Right ventricle myocardium superior (tissue), 1 donor: Measurements from ENCODE around the gene ANKHD1. TPM values are rescaled to one million over a fixed set of nuclear protein-coding genes. Genes with fewer than 3 reads are reported as not detected.
"Not testable (repeated sequence)": the region's sequence is repeated elsewhere in the genome, so short reads cannot be mapped to it uniquely, and the experiment has no call there.

Source experiments
- ATAC-seq: fragments of 200-7000 bp; cut with Tn5 transposase; one replicate; pipeline ENCODE4 v1.9.1; 2020; ENCODE audit warnings: mild to moderate bottlenecking; ENCODE audit not compliant: poor library complexity
- DNase-seq: peaks from one replicate; pipeline ENCODE4 v3.0.0-alpha.2; 2020
- intact Hi-C: fragments of 100-400 bp; cut with DNase I; formaldehyde crosslinking; loops from one replicate; pipeline ENCODE4 v1.11.2; 2022
- total RNA-seq: library from RNA; stranded (reverse); fragmentation: NEBNext Ultra II Directional; extraction: Animal tissue kit (Norgen Biotek cat#: 25700); gene quantifications from one replicate; pipeline ENCODE4 v1.2.1, GENCODE V29; 2021
- donor health status: DM: no; HTN: yes; CAD: no; lungs with severe emphysema.

Gene ANKHD1
- total RNA-seq, 1 donor from 2014 or later = 55.8 TPM

GRCh38 chr5:140483055-140483454 lies 81.4 kb downstream of the ANKHD1 start:
- no peak for DNase-seq
- intact Hi-C loops = no loop called here
- ATAC-seq = no peak

GRCh38 chr5:140488141-140488540 lies 86.5 kb downstream of the ANKHD1 start:
- DNase-seq, intact Hi-C loops, ATAC-seq: not testable (repeated sequence)

GRCh38 chr5:140488914-140489313 lies 87.3 kb downstream of the ANKHD1 start:
- ATAC-seq (no peak), DNase-seq (no peak)
- intact Hi-C loops = no loop called here

- intact Hi-C loops = no loop called here
- no peak for ATAC-seq
- DNase-seq = no peak
These were observed 96.3 kb downstream of the ANKHD1 start for GRCh38 chr5:140497897-140498296.

GRCh38 chr5:140498591-140498990 lies 97.0 kb downstream of the ANKHD1 start:
- intact Hi-C loops = no loop called here
- no peak for ATAC-seq
- no peak for DNase-seq

- DNase-seq (no peak), ATAC-seq (no peak)
- intact Hi-C loops = no loop called here
These were observed 101.2 kb downstream of the ANKHD1 start for GRCh38 chr5:140502834-140503233.

GRCh38 chr5:140509898-140510297 lies 108.3 kb downstream of the ANKHD1 start:
- DNase-seq (no peak), ATAC-seq (no peak)
- intact Hi-C loops = no loop called here

GRCh38 chr5:140513124-140513523 lies 111.5 kb downstream of the ANKHD1 start:
- no peak for DNase-seq
- intact Hi-C loops = no loop called here
- no peak for ATAC-seq

- ATAC-seq = no peak
- no peak for DNase-seq
- intact Hi-C loops = no loop called here
These were observed 122.4 kb downstream of the ANKHD1 start for GRCh38 chr5:140524003-140524402.

GRCh38 chr5:140540227-140540626 lies 138.6 kb downstream of the ANKHD1 start:
- intact Hi-C loops = no loop called here
- ATAC-seq (no peak), DNase-seq (no peak)

GRCh38 chr5:140542972-140543371 lies 141.3 kb downstream of the ANKHD1 start:
- intact Hi-C loops = no loop called here
- no peak for ATAC-seq
- no peak for DNase-seq

GRCh38 chr5:140544986-140545385 lies 143.4 kb downstream of the ANKHD1 start:
- intact Hi-C loops = loop anchor here (5.0 kb wide), 1 partner anchor 102 kb away; the partner anchor contains the start of genes IK and NDUFA2
- ATAC-seq (no peak), DNase-seq (no peak)

- no peak for DNase-seq
These were observed 144.0 kb downstream of the ANKHD1 start for GRCh38 chr5:140545606-140546005.

GRCh38 chr5:140546851-140547507 lies 145.3 kb downstream of the ANKHD1 start:
- intact Hi-C loops = loop anchor here (5.0 kb wide), 1 partner anchor 100 kb away; the partner anchor contains the start of genes IK and NDUFA2
- ATAC-seq = peak; percentile 1
- DNase-seq = no peak

More at GRCh38 chr5:140545606-140546005, 144.0 kb downstream of the ANKHD1 start:
- ATAC-seq = no peak
- intact Hi-C loops = loop anchor here (5.0 kb wide), 1 partner anchor 102 kb away; the partner anchor contains the start of genes IK and NDUFA2

GRCh38 chr5:140547508-140548299 lies 146.1 kb downstream of the ANKHD1 start, which contains the start of gene EIF4EBP3:
TSS of gene EIF4EBP3 (plus strand) at chr5:140547662. CDS start at chr5:140547738, 76 bp downstream.
- intact Hi-C loops = loop anchor here (5.0 kb wide), 1 partner anchor 100 kb away; the partner anchor contains the start of genes IK and NDUFA2
- DNase-seq (peak; percentile 99), ATAC-seq (peak; percentile 97)

- no peak for DNase-seq
- ATAC-seq = no peak
- intact Hi-C loops = loop anchor here (5.0 kb wide), 1 partner anchor 99 kb away; the partner anchor contains the start of genes IK and NDUFA2
These were observed 146.7 kb downstream of the ANKHD1 start for GRCh38 chr5:140548300-140548688.

GRCh38 chr5:140548791-140549190 lies 147.2 kb downstream of the ANKHD1 start:
- no peak for ATAC-seq
- DNase-seq = no peak
- intact Hi-C loops = loop anchor here (5.0 kb wide), 1 partner anchor 99 kb away; the partner anchor contains the start of genes IK and NDUFA2

- intact Hi-C loops = loop anchor here (5.0 kb wide), 1 partner anchor 98 kb away; the partner anchor contains the start of genes IK and NDUFA2
- ATAC-seq = peak; percentile 7
- DNase-seq = peak; percentile 49
These were observed 147.9 kb downstream of the ANKHD1 start for GRCh38 chr5:140549237-140550144.
